ENCODE data around the gene ZDHHC14.
"Not testable (repeated sequence)": the region's sequence is repeated elsewhere in the genome, so short reads cannot be mapped to it uniquely, and the experiment has no call there.

ZDHHC14 gene

DNA sequence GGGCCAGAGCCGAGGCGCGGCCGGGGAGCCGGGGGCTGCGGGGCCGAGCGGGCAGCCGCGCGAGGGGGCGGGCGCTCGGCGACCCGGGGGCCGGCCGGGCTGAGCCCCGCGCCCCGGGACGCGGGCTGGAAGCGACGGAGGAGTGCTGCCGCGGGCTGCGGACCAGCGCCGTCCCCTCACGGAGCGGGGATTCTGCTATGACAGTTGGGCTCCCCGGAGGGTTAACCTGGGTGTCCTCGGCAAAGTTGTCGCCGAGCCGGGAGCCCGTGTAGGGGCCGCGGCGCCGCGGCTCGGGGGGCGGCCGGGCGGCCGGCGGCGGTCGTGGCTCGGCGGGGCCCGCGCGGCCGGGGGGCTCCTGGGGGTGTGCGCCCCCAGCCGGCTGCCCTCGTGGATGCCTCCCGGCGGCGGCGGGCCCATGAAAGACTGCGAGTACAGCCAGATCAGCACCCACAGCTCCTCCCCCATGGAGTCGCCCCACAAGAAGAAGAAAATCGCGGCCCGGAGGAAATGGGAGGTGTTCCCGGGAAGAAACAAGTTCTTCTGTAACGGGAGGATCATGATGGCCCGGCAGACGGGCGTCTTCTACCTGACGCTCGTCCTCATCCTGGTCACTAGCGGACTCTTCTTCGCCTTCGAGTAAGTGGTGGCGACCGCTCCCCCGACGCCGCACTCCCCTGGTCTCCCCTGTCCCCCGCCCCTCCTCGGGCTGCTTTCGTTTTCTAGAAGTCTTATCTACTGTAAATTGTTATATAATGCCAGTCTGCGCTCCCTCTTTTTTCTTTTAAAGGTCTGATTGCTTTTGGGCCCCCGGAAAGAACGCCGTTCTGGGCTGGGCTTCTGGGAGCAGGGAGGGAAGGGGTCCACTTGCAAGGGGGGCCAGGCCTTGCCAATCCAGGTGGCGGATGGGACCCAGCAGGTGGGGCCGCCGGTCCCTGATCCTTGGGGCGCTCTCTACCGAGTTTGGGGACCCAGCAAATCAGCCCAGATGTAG, 936 bp downstream of the ZDHHC14 start:
- DNase-seq, result no peak

GRCh38 chr6:157382821-157383220, 1.8 kb downstream of the ZDHHC14 start:
- DNase-seq, result no peak

GRCh38 chr6:157383471-157383870, 2.5 kb downstream of the ZDHHC14 start:
- no peak for DNase-seq

GRCh38 chr6:157384962-157385361, 4.0 kb downstream of the ZDHHC14 start:
- not testable (repeated sequence) for DNase-seq

GRCh38 chr6:157385482-157385881, 4.5 kb downstream of the ZDHHC14 start:
- DNase-seq, result no peak

DNA sequence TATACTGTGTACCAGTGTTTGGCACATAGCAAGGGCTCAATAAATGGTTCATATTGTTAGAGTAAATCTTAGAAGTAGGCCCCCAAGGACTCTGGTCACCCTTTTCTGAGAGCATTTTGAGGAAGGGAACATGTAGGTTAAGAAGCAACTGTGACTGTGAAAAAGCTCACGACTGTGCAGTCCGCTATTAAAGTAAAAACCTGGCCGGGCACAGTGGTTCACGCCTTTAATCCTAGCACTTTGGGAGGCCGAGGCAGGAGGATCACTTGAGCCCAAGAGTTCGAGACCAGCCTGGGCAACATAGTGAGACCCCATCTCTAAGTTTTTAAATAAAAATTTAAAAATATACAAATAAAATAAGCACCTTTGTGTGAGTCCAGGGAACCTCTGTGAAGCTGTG, 5.0 kb downstream of the ZDHHC14 start:
- no peak for DNase-seq

GRCh38 chr6:157386454-157386853, 5.5 kb downstream of the ZDHHC14 start:
- no peak for DNase-seq

- DNase-seq, result no peak
Measured at GRCh38 chr6:157388924-157389323, 7.9 kb downstream of the ZDHHC14 start.

GRCh38 chr6:157390273-157391060, 9.5 kb downstream of the ZDHHC14 start:
- no peak for DNase-seq

DNA sequence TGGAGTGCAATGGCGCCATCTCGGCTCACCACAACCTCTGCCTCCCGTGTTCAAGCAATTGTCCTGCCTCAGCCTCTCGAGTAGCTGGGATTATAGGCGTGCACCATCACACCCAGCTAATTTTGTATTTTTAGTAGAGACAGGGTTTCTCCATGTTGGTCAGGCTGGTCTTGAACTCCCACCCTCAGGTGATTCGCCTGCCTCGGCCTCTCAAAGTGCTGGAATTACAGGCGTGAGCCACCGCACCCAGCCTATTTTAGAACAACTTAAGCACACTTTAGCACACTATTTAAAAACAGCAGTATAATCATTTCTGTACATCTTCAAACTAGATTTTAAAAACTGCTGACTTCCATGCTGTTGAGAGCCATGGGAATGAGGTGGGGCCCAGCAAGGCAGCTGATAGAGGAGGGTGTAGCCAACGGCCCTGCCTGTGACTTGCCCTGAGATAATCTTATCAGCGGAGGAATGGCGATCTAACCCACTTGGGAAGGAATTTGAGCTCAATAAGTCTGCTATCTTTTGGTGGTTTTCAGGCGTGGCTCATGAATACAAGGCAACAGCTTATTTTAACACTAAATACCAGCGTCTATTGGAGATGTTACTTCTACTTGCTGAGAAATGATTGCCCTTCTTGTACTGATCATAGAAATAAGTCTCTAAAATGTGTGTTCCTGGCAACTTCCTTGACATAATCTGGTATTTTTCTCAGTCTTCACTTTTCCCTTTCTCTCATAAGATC, 12.1 kb downstream of the ZDHHC14 start:
- no peak for DNase-seq

- DNase-seq, result no peak
Measured at GRCh38 chr6:157393669-157394327, 12.8 kb downstream of the ZDHHC14 start.

- DNase-seq, result not testable (repeated sequence)
Measured at GRCh38 chr6:157395199-157395598, 14.2 kb downstream of the ZDHHC14 start.

- DNase-seq, result no peak
Measured at GRCh38 chr6:157396026-157396425, 15.0 kb downstream of the ZDHHC14 start.

DNA sequence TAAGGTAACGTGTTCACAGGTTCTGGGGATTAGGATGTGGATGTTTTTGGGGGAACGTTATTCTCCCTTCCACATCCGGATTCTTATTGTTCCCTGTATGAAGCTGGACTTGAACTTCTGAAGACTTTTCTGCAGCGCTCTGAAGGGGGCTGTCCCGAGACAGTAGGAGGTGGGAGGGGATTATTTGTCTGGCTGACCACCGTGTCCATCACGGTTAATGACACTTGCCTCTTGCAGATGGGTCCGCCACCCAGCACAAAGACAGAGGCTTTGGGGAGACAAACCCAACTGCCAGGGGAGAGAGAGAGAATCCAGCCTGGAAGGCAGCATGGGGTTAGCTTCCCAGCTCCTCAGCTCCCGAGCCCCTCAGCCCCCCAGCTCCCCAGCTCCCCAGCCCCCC, 16.7 kb downstream of the ZDHHC14 start:
- no peak for DNase-seq

DNA sequence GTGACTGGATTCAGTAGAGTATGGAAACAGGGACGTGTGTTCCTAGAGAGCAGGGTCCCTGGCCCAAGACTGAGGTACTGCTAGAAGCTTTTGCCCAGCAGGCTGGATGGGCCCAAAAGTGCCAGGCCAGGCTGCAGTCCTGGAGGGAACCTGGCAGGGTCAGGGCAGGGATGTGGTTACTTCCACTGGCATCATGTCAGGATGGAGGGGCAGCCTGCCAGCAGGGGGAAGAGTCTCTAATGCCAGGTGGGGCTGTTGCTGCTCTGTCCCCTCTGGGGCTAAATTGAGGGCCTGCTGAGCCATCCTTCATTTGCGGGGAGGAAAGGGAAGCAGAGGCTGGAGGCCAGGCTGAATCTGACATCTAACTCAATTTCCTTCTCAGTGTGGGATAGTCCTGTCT, 17.2 kb downstream of the ZDHHC14 start:
- DNase-seq, result no peak

DNA sequence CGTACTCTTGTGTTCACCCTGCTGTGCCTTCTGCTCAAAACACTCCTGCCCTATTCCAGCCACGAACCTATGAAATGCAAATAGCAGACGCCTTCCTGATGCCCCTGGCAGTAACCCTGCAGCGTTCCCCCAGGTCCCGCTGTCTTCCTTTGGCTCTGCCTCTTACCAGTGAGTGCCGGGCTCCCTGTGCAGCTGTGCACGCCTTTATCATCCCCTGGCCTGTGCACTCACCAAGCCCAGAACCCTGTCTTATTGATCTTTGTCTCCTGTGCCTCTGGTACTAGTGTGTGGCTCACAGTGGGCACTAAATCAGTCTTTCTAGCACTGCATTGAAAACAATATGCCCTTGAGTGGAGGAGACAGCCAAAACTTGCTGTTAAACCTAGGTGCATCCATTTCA, 19.7 kb downstream of the ZDHHC14 start:
- no peak for DNase-seq

DNA sequence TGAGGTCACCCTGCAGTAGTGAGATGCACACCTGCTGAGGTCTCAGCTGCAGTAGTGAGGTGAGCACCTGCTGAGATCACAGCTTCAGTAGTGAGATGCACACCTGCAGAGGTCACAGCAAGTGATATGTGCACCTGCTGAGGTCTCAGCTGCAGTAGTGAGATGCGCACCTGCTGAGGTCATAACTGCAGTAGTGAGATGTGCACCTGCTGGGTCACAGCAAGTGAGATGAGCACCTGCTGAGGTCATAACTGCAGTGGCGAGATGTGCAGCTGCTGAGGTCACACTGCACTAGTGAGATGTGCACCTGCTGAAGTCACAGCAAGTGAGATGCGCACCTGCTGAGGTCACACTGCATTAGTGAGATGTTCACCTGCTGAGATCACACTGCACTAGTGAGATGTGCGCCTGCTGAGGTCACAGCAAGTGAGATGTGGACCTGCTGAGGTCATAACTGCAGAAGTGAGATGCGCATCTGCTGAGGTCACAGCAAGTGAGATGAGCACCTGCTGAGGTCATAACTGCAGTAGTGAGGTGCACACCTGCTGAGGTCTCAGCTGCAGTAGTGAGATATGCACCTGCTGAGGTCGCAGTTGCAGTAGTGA, 20.8 kb downstream of the ZDHHC14 start:
- no peak for DNase-seq

GRCh38 chr6:157402996-157403685, 22.2 kb downstream of the ZDHHC14 start:
- DNase-seq, result no peak

DNA sequence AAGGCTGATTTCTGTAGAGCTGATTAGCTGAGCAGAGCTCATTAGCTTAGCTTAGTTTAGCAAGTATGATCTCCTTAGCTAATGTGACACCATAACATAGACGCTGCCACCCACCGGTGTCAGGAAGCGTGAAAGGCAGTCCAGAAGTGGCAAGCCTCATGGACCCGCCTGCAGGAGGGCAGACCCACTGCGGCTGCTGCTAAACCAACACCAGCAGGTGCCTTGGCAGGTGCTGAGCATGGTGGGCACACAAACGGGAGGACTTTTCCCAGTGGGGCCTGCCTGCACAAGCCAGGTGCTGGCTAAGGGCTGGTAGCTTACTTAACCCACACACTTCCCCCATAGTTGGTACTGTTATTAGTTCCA, 22.7 kb downstream of the ZDHHC14 start:
- no peak for DNase-seq

DNA sequence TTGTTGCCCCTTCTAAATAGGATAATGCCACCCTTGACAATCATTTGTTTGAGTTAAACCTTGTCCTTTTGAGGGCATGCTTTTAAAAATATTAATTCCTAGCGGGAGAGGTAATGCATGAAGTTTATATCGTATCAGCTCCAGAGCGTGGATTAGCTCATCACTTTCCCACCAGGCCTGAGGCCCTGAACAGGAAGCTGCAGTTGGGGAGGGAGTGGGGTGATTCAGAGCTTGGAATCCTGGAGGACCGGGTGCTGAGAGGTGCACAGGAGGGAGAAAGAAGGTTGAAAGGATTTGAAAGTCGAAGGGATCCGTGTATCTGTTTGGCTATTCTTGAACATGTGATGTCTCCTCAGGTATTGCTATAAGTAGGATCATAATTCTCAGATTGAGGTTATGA, 25.0 kb downstream of the ZDHHC14 start:
- no peak for DNase-seq

- no peak for DNase-seq
Measured at GRCh38 chr6:157406661-157407060, 25.7 kb downstream of the ZDHHC14 start.

DNA sequence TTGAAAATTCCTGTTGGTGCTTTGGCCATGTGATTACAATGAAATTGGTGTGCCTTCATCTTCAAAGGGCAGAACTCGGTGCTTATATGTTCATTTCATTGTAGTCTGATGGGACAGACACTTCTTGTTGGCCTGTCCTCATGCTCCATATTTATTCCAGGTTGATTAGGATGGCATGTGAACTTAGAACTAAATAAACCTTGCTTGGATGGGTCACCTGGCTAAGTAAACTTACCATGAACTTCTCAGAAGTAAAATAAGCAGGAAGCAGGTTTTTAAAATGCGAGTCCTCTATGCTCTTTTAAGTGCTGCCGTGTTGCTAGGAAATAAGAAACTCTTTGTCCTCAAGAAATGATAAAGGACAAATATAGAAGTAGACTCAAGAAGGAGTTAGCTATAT, 26.7 kb downstream of the ZDHHC14 start:
- DNase-seq, result no peak

Measured in NCI-H1092 (cell line).